HCT116 (cell line): ENCODE measurements around the gene MATN3. TPM values are rescaled to one million over a fixed set of nuclear protein-coding genes. Genes with fewer than 3 reads are reported as not detected.
A peak's percentile ranks its signal among the peaks of the same experiment; 100 is the strongest.

Experiments used
- ATAC-seq: fragments of 200-7000 bp; cut with Tn5 transposase; 2 replicates; pipeline ENCODE4 v1.9.1; 2020; ENCODE audit warnings: mild to moderate bottlenecking, moderate library complexity
- BruUV-seq: library from RNA; stranded (reverse); fragments of 400-500 nt; replicated peaks from 2 replicates; lab custom pipeline; 2021; lab: Mats Ljungman, UMichigan
- CTCF ChIA-PET: fragments of 300-600 bp; sonication (Branson Sonifier 250); formaldehyde crosslinking; loops from one replicate; lab custom pipeline; 2021; ENCODE audit warnings: antibody characterized with exemption; lab: Charles Lee
- POLR2A ChIA-PET: fragments of 300-600, 350-600 bp; sonication (Branson Sonifier 250); formaldehyde crosslinking; loops from one replicate; lab custom pipeline; 2021; ENCODE audit warnings: antibody characterized with exemption; lab: Charles Lee
- RAD21 ChIA-PET, 2 experiments: fragments of 300-600 bp; sonication (Branson Sonifier 250); formaldehyde crosslinking; loops; one replicate each; lab custom pipeline; 2023; ENCODE audit warnings: low total read pairs in 2 of 2; ENCODE audit not compliant: uncharacterized antibody in 2 of 2, unreplicated experiment in 2 of 2, low non-redundant PET in 1 of 2; lab: Charles Lee
- DNase-seq: peaks from one replicate; pipeline ENCODE4 v3.0.0-alpha.2; 2010; ENCODE audit warnings: low read depth, low spot score
- H2AFZ ChIP-seq: fragments of 200-600 bp; shearing (Covaris generic), sonication (generic); 2 replicates; pipeline ENCODE4 v1.6.1; 2017; ENCODE audit warnings: low read depth, mixed run types, mixed read lengths, antibody characterized with exemption, low read length; ENCODE audit not compliant: poor library complexity, severe bottlenecking
- H3K27ac ChIP-seq: 2 replicates; pipeline ENCODE4 v1.5.1; 2012; ENCODE audit warnings: low read depth, low read length
- H3K27me3 ChIP-seq: fragments of 200-600 bp; sonication (generic); 2 replicates; pipeline ENCODE4 v1.6.1; 2016; ENCODE audit warnings: mixed run types, low read length, mixed read lengths; ENCODE audit not compliant: insufficient read depth
- H3K36me3 ChIP-seq, 2 experiments: fragments of 200-500 bp in 1 of 2; fragments of 200-600 bp in 1 of 2; sonication (Bioruptor generic) in 1 of 2; sonication (generic) in 1 of 2; 2 replicates each; pipeline versions ENCODE4 v1.5.1 to v1.6.1; 2014 to 2016; ENCODE audit warnings: low read length in 2 of 2, inconsistent platforms in 1 of 2, mixed read lengths in 1 of 2, mixed run types in 1 of 2; ENCODE audit not compliant: insufficient read depth in 2 of 2, control insufficient read depth in 1 of 2
- H3K4me1 ChIP-seq, 2 experiments: fragments of 200-600 bp in 1 of 2; sonication (generic) in 1 of 2; 2 replicates each; pipeline versions ENCODE4 v1.5.1 to v1.6.1; 2012 to 2017; ENCODE audit warnings: low read length in 2 of 2, inconsistent platforms in 1 of 2, mild to moderate bottlenecking in 1 of 2, mixed read lengths in 1 of 2, mixed run types in 1 of 2, moderate library complexity in 1 of 2; ENCODE audit not compliant: insufficient read depth in 2 of 2, control insufficient read depth in 1 of 2
- H3K4me2 ChIP-seq: fragments of 200-600 bp; sonication (generic); 2 replicates; pipeline ENCODE4 v1.6.1; 2017; ENCODE audit warnings: mixed run types, low read length, mixed read lengths
- H3K4me3 ChIP-seq, 2 experiments: fragments of 200-600 bp in 1 of 2; sonication (generic) in 1 of 2; replicated peaks in 1 of 2; 2 replicates each; pipeline ENCODE4 v1.5.1; 2011 to 2016; ENCODE audit warnings: low read length in 2 of 2, control low read depth in 1 of 2, low read depth in 1 of 2, mild to moderate bottlenecking in 1 of 2, mixed read lengths in 1 of 2, mixed run types in 1 of 2
- H3K79me2 ChIP-seq: fragments of 200-600 bp; sonication (generic); 2 replicates; pipeline ENCODE4 v1.6.1; 2017; ENCODE audit warnings: mild to moderate bottlenecking, mixed run types, low read length, moderate library complexity, mixed read lengths; ENCODE audit not compliant: insufficient read depth
- H3K9ac ChIP-seq: fragments of 200-600 bp; sonication (generic); 2 replicates; pipeline ENCODE4 v1.6.1; 2016; ENCODE audit warnings: low read length, mixed read lengths
- H3K9me2 ChIP-seq: fragments of 200-600 bp; sonication (generic), shearing (Covaris generic); 2 replicates; pipeline ENCODE4 v1.6.1; 2017; ENCODE audit warnings: mixed run types, mild to moderate bottlenecking, moderate library complexity; ENCODE audit not compliant: insufficient read depth
- H3K9me3 ChIP-seq, 2 experiments: fragments of 200-500 bp in 1 of 2; fragments of 200-600 bp in 1 of 2; sonication (Bioruptor generic) in 1 of 2; sonication (generic) in 1 of 2; 2 replicates each; pipeline ENCODE4 v1.6.1; 2014 to 2017; ENCODE audit warnings: low read length in 2 of 2, mixed read lengths in 2 of 2, inconsistent platforms in 1 of 2, low read depth in 1 of 2, mild to moderate bottlenecking in 1 of 2, mixed run types in 1 of 2, moderate library complexity in 1 of 2; ENCODE audit not compliant: control insufficient read depth in 1 of 2, insufficient read depth in 1 of 2
- H4K20me1 ChIP-seq: fragments of 200-600 bp; sonication (generic), shearing (Covaris generic); 2 replicates; pipeline ENCODE4 v1.6.1; 2017; ENCODE audit warnings: mixed run types, mild to moderate bottlenecking, moderate library complexity; ENCODE audit not compliant: insufficient read depth
- CBX3 ChIP-seq: IDR thresholded peaks from 2 replicates; pipeline ENCODE4 v1.6.1; 2012; ENCODE audit warnings: low read depth
- CEBPB ChIP-seq: IDR thresholded peaks from 2 replicates; pipeline ENCODE4 v1.6.1; 2012; ENCODE audit warnings: low read depth
- EGR1 ChIP-seq: IDR thresholded peaks from 2 replicates; pipeline ENCODE4 v1.6.1; 2012; ENCODE audit warnings: low read depth
- ELF1 ChIP-seq: IDR thresholded peaks from 2 replicates; pipeline ENCODE4 v1.6.1; 2012; ENCODE audit warnings: low read depth, borderline replicate concordance
- EZH2phosphoT487 ChIP-seq: fragments of 200-600 bp; IDR thresholded peaks from 2 replicates; pipeline ENCODE4 v1.6.1; 2018; ENCODE audit warnings: antibody characterized with exemption, borderline replicate concordance
- FOSL1 ChIP-seq: IDR thresholded peaks from 2 replicates; pipeline ENCODE4 v1.6.1; 2012; ENCODE audit warnings: low read depth
- POLR2AphosphoS5 ChIP-seq: IDR thresholded peaks from 2 replicates; pipeline ENCODE4 v1.6.1; 2011; ENCODE audit warnings: mild to moderate bottlenecking, low read depth, low read length, moderate library complexity
- SIN3A ChIP-seq: IDR thresholded peaks from 2 replicates; pipeline ENCODE4 v1.6.1; 2012; ENCODE audit warnings: low read depth
- SP1 ChIP-seq: IDR thresholded peaks from 2 replicates; pipeline ENCODE4 v1.6.1; 2012; ENCODE audit warnings: low read depth
- ZFX ChIP-seq: fragments of 450-650 bp; IDR thresholded peaks from 2 replicates; pipeline ENCODE4 v1.6.1; 2017
- intact Hi-C: fragments of 100-400 bp; cut with micrococcal nuclease; formaldehyde crosslinking; loops from 2 replicates; pipeline ENCODE4 v1.10.0; 2022
- total RNA-seq: library from RNA; stranded (reverse); gene quantifications from one replicate; pipeline ENCODE4 v1.2.1, GENCODE V29; 2021; ENCODE audit not compliant: unreplicated experiment
- TF ChIP-seq, protein P1 (sequence below): IDR thresholded peaks from 2 replicates; pipeline ENCODE4 v1.6.1; 2012
- TF ChIP-seq, protein P2 (sequence below): IDR thresholded peaks from 2 replicates; pipeline ENCODE4 v1.6.1; 2012

The MATN3 gene
- total RNA-seq, 1 experiment from 2014 or later, result not detected

- ATAC-seq, result no peak; the same call in 1 of the 2 replicates
- POLR2A ChIA-PET, result interaction anchor here (1.0 kb wide), 2 partner anchors 8 to 41 kb away, joined by 4 read pairs; no protein-coding TSS in a partner anchor
- Histone ChIP-seq H2AFZ (peak overlapping the region; percentile 5), H3K9me3 (no peaks in the 10 kb centered on the region), H3K9ac (peak overlapping the region; percentile 85), H3K27ac (peak overlapping the region; percentile 81; the same call in 1 of the 2 replicates), H4K20me1 (no peaks in the 10 kb centered on the region), H3K4me2 (peak overlapping the region; percentile 83), H3K79me2 (peaks cover 36% of the 10 kb centered on the region), H3K9me2 (no peaks in the 10 kb centered on the region)
- TF ChIP-seq CEBPB (0 out of 2 replicates have a peak, but pooled peaks have one; percentile 19), CBX3 (no peak), ELF1 (no peak), POLR2AphosphoS5 (peak; percentile 62; the same call in 1 of the 2 replicates), SP1 (0 out of 2 replicates have a peak, but pooled peaks have one; percentile 16), ZFX (no peak), EGR1 (peak; percentile 96), EZH2phosphoT487 (no peak), FOSL1 (no peak; the same call in 1 of the 2 replicates), SIN3A (0 out of 2 replicates have a peak, but pooled peaks have one; percentile 47)
- TF ChIP-seq, protein P1, sequence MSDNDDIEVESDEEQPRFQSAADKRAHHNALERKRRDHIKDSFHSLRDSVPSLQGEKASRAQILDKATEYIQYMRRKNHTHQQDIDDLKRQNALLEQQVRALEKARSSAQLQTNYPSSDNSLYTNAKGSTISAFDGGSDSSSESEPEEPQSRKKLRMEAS, result no peak; the same call in 1 of the 2 replicates
- TF ChIP-seq, protein P2, sequence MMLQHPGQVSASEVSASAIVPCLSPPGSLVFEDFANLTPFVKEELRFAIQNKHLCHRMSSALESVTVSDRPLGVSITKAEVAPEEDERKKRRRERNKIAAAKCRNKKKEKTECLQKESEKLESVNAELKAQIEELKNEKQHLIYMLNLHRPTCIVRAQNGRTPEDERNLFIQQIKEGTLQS, result no peak
- TF ChIP-seq, all 23 proteins: peak for 5
- DNase-seq, result peak; percentile 57
- BruUV-seq, result no TSS peak
- Histone ChIP-seq H3K4me1 (peaks cover 8 to 22% of the 10 kb centered on the region in 2 experiments), H3K27me3 (no peaks in the 10 kb centered on the region), H3K36me3 (no peaks in the 10 kb centered on the region), H3K4me3 (peak overlapping the region; percentile 82 to 85)
- ChIA-PET RAD21 (no interaction called here), CTCF (interaction anchor here (1.0 kb wide), 2 partner anchors 9 to 37 kb away, joined by 4 read pairs; no protein-coding TSS in a partner anchor)
- intact Hi-C loops, result no loop called here
These were observed 40.4 kb upstream of the MATN3 start for GRCh38 chr2:20052861-20053281.
